Astrocyte (in vitro differentiated cells and primary cell): ENCODE data around the gene NDUFA6. TPM values are rescaled to one million over a fixed set of nuclear protein-coding genes. Genes with fewer than 3 reads are reported as not detected.
"Not testable (repeated sequence)": the region's sequence is repeated elsewhere in the genome, so short reads cannot be mapped to it uniquely, and the experiment has no call there.

Experiments
- DNase-seq: peaks from one replicate; pipeline ENCODE4 v3.0.0-alpha.2; 2010; ENCODE audit warnings: low read depth
- FAIRE-seq: peaks from 2 replicates; lab custom pipeline; 2011; peaks lifted over from hg19 to GRCh38; lab: Jason Lieb, UNC
- H2AFZ ChIP-seq: 2 replicates; pipeline ENCODE4 v1.6.0; 2012; ENCODE audit warnings: low read depth, low read length, inconsistent platforms
- H3K27ac ChIP-seq: 2 replicates; pipeline ENCODE4 v1.5.1; 2011; ENCODE audit warnings: low read depth, low read length, inconsistent platforms
- H3K27me3 ChIP-seq: 2 replicates; pipeline ENCODE4 v1.6.0; 2011; ENCODE audit warnings: low read length, inconsistent platforms; ENCODE audit not compliant: insufficient read depth
- H3K36me3 ChIP-seq: 2 replicates; pipeline ENCODE4 v1.5.1; 2011; ENCODE audit warnings: low read length, inconsistent platforms; ENCODE audit not compliant: insufficient read depth
- H3K4me1 ChIP-seq: 2 replicates; pipeline ENCODE4 v1.5.1; 2011; ENCODE audit warnings: low read length, inconsistent platforms; ENCODE audit not compliant: insufficient read depth
- H3K4me2 ChIP-seq: 2 replicates; pipeline ENCODE4 v1.6.0; 2012; ENCODE audit warnings: low read length, inconsistent platforms
- H3K4me3 ChIP-seq: 2 replicates; pipeline ENCODE4 v1.5.1; 2011; ENCODE audit warnings: low read depth, mild to moderate bottlenecking, low read length, inconsistent platforms; ENCODE audit not compliant: insufficient read depth
- H3K79me2 ChIP-seq: 2 replicates; pipeline ENCODE4 v1.6.0; 2012; ENCODE audit warnings: mild to moderate bottlenecking, low read length, inconsistent platforms; ENCODE audit not compliant: insufficient read depth
- H3K9ac ChIP-seq: 2 replicates; pipeline ENCODE4 v1.6.0; 2012; ENCODE audit warnings: mild to moderate bottlenecking, low read length, inconsistent platforms
- H3K9me3 ChIP-seq: 2 replicates; pipeline ENCODE4 v1.5.1; 2012; ENCODE audit warnings: low read depth, mild to moderate bottlenecking, low read length, inconsistent platforms; ENCODE audit not compliant: insufficient read depth
- H4K20me1 ChIP-seq: 2 replicates; pipeline ENCODE4 v1.6.0; 2012; ENCODE audit warnings: low read length, inconsistent platforms; ENCODE audit not compliant: insufficient read depth
- H3K27ac Mint-ChIP-seq: one replicate; pipeline ENCODE4 v1.8.0; 2021; ENCODE audit warnings: mild to moderate bottlenecking, mixed read lengths; ENCODE audit not compliant: unreplicated experiment
- H3K27me3 Mint-ChIP-seq: one replicate; pipeline ENCODE4 v1.8.0; 2021; ENCODE audit warnings: low read depth, mixed read lengths; ENCODE audit not compliant: unreplicated experiment
- H3K36me3 Mint-ChIP-seq: one replicate; pipeline ENCODE4 v1.8.0; 2021; ENCODE audit warnings: low read depth, mixed read lengths; ENCODE audit not compliant: unreplicated experiment
- H3K4me1 Mint-ChIP-seq: one replicate; pipeline ENCODE4 v1.8.0; 2021; ENCODE audit warnings: low read depth, mixed read lengths; ENCODE audit not compliant: unreplicated experiment
- H3K4me3 Mint-ChIP-seq: one replicate; pipeline ENCODE4 v1.8.0; 2021; ENCODE audit warnings: mild to moderate bottlenecking, moderate library complexity, mixed read lengths; ENCODE audit not compliant: unreplicated experiment
- H3K9me3 Mint-ChIP-seq: one replicate; pipeline ENCODE4 v1.8.0; 2021; ENCODE audit warnings: mild to moderate bottlenecking, mixed read lengths; ENCODE audit not compliant: unreplicated experiment
- CTCF ChIP-seq: IDR thresholded peaks from 2 replicates; pipeline ENCODE4 v1.5.1; 2011; ENCODE audit warnings: low read depth, mild to moderate bottlenecking, inconsistent platforms, low read length, moderate library complexity; ENCODE audit not compliant: insufficient read depth
- EZH2 ChIP-seq: IDR thresholded peaks from 2 replicates; pipeline ENCODE4 v1.6.1; 2012; ENCODE audit warnings: mild to moderate bottlenecking, low read length, inconsistent platforms; ENCODE audit not compliant: insufficient read depth
- total RNA-seq: library from RNA; stranded (reverse); gene quantifications from 2 replicates; pipeline ENCODE4 v1.2.1, GENCODE V29; 2021

The NDUFA6 gene
- total RNA-seq, 1 donor from 2014 or later = 58.6 TPM

DNA sequence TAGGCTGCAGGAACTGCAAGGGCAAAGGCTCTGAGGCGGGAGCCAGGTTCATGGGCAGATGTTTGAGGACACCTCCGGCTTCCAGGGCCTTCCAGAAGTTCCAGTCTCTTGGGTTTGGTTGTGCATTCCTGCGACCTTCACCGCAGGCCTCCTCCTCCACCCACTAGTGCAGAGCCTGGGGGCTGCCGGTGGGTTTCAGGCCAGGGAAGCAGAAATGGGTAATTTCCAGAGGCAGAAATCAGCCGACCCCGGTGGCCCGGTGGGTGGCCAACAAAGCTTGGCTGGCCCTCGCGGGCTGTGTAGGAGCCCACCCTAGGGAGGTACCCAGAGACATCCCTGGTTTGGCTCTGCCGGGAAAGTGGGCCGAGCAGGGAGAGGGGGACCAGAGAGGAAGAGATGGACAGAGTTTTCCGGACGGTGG, 16.9 kb downstream of the NDUFA6 start:
- H3K36me3 Mint-ChIP-seq = peaks cover 2% of the 10 kb centered on the region
- Histone ChIP-seq H3K4me3 (no peak overlapping the region), H4K20me1 (no peaks in the 10 kb centered on the region), H3K36me3 (no peaks in the 10 kb centered on the region), H3K9ac (peak overlapping the region; percentile 90), H3K79me2 (peaks cover 14% of the 10 kb centered on the region), H3K9me3 (no peaks in the 10 kb centered on the region), H3K27me3 (no peaks in the 10 kb centered on the region), H3K4me1 (peaks cover 22% of the 10 kb centered on the region), H2AFZ (peak overlapping the region; percentile 86), H3K4me2 (peak overlapping the region; percentile 85), H3K27ac (peak overlapping the region; percentile 64)
- no peak for TF ChIP-seq EZH2
- no peak for TF ChIP-seq CTCF
- no peak overlapping the region for H3K27ac Mint-ChIP-seq
- no peaks in the 10 kb centered on the region for H3K4me1 Mint-ChIP-seq
- H3K4me3 Mint-ChIP-seq = no peak overlapping the region
- H3K27me3 Mint-ChIP-seq = no peaks in the 10 kb centered on the region
- DNase-seq (no peak), FAIRE-seq (no peak)
- H3K9me3 Mint-ChIP-seq = peaks cover 13% of the 10 kb centered on the region

DNA sequence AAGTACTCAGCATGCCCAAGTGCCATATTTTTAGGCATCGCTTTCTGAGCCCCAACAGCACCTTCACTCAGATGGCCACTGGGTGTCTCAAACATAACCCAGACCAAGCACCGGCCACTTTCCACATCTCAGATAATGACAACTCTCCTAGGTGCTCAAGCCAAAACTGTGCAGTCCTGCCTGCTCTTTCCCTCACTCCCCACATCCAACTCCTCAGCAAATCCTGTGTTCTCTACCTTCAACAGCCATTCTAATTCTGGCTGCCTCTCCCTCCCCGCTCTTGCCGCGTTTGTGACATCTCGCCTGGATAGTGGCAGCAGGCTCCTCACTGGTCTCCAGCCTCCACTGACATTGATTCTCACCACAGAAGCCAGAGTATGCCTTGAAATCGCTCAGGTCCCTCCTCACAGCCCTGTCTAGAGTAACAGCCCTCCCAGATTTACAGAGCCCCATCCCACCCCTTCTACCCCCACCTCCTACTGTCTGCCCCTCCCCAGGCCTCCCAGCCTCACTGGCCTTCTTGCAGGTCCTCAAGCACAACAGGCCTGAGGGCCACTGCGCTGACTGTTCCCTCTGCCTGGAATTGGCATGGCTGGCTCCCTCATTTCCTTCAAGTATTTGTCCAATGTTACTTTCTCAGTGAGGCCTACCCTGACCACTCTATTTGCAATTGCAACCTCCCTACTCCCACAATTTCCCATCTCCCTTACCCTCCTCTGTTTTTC, 17.8 kb downstream of the NDUFA6 start:
- H3K9ac ChIP-seq = no peak overlapping the region
- Mint-ChIP-seq H3K27ac (no peak overlapping the region), H3K36me3 (peaks cover 4% of the 10 kb centered on the region), H3K4me1 (no peaks in the 10 kb centered on the region), H3K27me3 (no peaks in the 10 kb centered on the region), H3K9me3 (peaks cover 13% of the 10 kb centered on the region), H3K4me3 (peak overlapping the region; percentile 45)
- H2AFZ ChIP-seq = no peak overlapping the region
- peaks cover 20% of the 10 kb centered on the region for H3K4me1 ChIP-seq
- no peak overlapping the region for H3K4me2 ChIP-seq
- H3K27me3 ChIP-seq = no peaks in the 10 kb centered on the region
- no peak overlapping the region for H3K4me3 ChIP-seq
- H4K20me1 ChIP-seq = no peaks in the 10 kb centered on the region
- TF ChIP-seq CTCF = no peak
- FAIRE-seq (no peak), DNase-seq (no peak)
- H3K27ac ChIP-seq = no peak overlapping the region
- peaks cover 14% of the 10 kb centered on the region for H3K79me2 ChIP-seq
- no peaks in the 10 kb centered on the region for H3K9me3 ChIP-seq
- no peaks in the 10 kb centered on the region for H3K36me3 ChIP-seq

DNA sequence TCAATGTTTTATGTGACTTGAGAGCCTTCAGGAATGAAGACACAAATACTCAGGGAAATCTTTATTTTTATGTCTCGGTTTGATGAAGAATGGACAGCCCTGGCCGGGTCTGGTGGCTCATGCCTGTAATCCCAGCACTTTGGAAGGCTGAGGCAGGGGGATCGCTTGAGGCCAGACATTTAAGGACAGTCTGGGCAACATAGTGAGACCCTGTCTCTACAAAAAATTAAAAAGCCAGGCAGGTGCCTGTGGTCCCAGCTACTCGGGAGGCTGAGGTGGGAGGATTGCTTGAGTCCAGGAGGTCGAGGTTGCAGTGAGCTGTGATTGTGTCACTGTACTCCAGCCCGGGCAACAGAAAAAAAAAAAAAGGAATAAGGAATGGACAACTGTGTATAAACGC, 19.1 kb downstream of the NDUFA6 start:
- not testable (repeated sequence) for H3K27me3 ChIP-seq, H3K27ac Mint-ChIP-seq, H4K20me1 ChIP-seq, FAIRE-seq, H3K36me3 ChIP-seq, H3K9me3 ChIP-seq, H3K4me1 Mint-ChIP-seq, H3K36me3 Mint-ChIP-seq, H3K4me3 Mint-ChIP-seq, DNase-seq, H3K27me3 Mint-ChIP-seq
- peaks cover 13% of the 10 kb centered on the region for H3K9me3 Mint-ChIP-seq
- peak overlapping the region; percentile 94 for H3K4me2 ChIP-seq
- H3K4me1 ChIP-seq = peaks cover 20% of the 10 kb centered on the region
- peak overlapping the region; percentile 79 for H3K9ac ChIP-seq
- peak overlapping the region; percentile 68 for H3K27ac ChIP-seq
- peak overlapping the region; percentile 65 for H3K4me3 ChIP-seq
- peak overlapping the region; percentile 96 for H2AFZ ChIP-seq
- H3K79me2 ChIP-seq = peaks cover 14% of the 10 kb centered on the region
